DMS 273 (cell line): ENCODE results near the gene FADS3.

Source experiments
- DNase-seq: peaks from one replicate; lab custom pipeline; 2025; ENCODE audit not compliant: unreplicated experiment; lab: John Stamatoyannopoulos, UW

Gene FADS3

DNA sequence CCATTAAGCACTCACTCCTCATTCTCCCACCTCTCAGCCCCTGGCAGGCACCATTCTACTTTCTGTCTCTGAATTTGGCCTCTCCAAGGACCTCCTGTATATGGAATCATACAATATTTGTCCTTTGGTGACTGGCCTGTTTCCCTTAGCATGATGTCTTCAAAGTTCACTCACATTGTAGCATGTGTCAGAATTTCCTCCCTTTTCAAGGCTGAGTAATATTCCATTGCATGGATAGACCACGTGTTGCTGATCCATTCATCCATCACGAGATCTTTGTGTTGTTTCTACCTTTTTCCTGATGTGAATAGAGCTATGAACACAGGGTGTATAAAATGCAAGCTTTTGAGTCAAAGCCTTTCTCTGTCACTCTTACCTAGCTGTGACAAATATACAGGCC, 51.6 kb downstream of the FADS3 start:
- no peak for DNase-seq

DNA sequence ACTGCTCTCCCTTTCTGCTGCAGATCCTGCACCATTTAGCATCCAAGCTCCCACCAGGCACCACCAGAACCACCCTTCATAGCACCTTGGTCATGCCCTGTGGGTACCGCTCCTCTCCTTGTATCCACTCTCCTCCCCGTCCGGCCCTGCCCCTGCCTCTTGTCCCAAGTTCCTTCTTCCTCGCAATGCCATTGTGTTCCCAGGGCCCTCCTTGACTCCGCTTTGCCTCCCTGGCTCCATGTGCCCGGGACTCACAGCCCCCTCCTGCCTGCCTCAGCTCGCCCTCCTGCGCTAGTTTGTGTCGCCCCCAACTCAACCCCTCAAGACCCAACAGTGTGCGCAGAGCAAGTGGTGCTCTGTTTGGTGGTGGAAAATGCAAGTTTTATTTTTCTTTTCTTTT, 52.4 kb downstream of the FADS3 start:
- no peak for DNase-seq

DNA sequence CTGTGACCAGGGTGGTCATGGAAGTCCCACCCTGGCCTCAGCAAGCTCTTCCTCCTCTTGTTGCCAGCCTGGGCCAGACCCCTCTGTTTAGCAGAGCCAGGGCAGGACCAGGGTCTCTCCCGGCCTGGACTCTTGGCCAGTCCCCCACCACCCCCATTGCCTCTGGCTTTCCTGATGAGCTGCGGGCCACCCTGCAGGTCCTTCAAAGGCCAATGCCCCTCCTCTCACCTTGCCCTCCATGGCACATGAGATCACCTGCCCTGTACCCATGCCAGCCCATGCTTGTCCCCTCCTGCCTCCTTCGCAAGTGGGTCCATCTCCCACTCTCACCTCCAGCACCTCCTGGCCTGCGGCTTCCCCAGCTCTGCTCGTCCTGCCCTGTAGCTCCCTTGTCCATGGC, 52.8 kb downstream of the FADS3 start:
- no peak for DNase-seq

DNA sequence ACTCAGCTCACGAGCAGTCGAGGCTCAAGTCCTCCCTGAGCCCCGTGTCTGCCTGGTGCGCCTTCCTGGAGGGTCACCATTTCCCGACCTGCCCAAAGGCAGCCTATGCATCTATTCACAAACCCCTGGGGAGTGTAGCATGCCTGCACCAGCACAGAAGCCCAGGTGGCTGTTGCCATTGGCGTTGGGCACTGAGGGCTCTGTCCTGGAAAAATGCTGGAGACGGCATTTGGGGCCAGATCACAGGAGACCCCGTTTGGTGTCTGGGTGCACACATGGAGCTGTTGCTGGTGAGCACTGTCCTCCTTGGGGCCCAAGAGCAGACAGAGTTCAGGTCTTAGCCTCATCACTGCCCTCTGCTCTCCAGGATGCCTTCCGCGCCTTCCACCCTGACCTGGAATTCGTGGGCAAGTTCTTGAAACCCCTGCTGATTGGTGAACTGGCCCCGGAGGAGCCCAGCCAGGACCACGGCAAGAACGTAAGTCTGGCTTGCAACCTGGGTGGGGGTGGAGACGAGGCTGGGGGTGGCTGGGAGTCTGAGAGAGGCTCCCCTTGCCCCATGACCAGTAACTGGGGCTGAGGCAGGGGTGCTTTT, 53.8 kb downstream of the FADS3 start:
- DNase-seq = no peak

DNA sequence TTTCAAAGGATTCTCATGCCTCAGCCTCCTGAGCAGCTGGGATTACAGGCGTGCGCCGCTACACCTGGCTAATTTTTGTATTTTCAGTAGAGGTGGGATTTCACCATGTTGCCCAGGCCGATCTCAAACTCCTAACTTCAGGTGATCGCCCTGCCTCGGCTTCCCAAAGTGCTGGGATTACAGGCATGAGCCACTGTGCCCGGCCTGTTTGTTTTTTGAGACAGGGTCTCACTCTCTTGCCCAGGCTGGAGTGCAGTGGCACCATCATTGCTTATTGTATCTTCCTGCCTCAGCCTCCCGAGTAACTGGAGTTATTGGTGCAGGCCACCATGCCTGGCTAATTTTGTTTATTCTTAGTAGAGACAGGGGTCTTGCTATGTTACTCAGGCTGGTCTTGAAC, 55.2 kb downstream of the FADS3 start:
- no peak for DNase-seq

DNA sequence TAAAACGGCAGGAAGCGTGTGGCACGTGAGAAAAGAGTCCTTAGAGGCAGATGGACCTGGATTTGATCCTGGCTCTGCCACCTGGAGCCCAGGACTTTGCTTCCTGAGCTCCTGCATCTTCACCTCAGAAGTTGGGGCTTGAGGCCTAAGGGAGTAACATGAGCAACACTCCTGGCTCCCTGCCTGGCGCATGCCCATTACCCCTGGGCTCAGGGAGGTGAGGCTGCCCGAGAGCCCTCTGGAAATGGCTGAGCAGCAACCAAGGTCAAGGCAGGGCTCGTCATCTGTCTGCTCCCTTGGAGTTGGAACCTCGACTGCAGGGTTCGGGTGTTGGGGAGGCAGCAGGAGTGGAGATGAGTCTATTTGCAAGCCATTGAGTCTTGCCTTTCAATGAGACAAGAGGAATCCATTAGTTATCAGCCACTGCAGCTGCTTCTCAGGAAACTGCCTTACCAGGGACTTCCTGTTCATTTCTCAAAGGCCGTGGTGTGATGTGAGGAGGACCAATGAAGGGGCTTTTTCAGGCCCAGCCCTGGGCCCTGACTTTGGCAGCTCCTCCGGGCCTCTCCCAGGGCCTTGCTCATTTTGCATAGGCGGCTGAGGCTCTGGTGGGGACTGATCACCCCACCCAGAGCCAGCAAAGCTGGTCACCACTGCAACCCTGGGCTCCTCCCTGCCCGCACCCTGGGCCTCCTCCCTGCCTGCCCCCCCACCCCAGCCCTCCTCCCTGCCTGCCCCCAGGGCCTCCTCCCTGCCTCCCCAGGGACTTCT, 56.9 kb downstream of the FADS3 start:
- peak; percentile 55 for DNase-seq

DNA sequence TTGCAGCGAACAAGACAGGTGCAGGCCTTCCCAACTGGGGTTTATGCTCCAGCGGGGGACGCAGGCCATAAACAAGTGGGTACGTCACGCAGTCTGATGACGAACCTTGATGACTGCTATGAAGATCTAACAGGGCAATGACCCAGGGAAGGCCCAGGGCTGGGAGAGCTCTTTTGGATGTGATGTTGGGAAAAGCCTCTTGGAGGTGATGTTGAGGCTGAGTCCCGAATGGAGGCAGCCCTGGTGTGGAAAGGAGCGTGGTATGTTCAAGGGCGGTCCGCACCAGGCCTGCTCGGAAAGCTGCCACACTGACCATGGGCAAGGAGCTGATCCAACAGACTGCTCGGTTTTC, 57.4 kb downstream of the FADS3 start:
- no peak for DNase-seq

DNA sequence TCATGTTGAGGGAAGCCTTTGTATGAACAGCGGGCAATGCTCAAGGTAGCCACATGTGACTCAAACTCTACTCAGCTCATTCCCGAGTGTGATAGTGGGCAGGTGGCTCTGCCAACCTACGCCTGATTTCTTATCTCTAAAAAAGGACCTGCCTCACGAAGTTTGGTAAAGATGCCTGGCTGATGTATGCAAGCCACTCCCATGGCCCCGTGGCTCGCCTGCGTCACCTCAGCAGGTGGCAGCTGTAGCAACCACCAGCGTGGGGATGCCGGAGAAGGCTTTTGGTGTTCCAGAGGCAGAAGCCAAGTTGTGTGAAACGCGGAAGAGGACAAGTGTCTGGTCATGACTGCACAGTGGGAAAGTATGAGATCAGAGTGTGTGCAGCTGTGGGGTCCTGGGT, 57.9 kb downstream of the FADS3 start:
- DNase-seq = no peak

DNA sequence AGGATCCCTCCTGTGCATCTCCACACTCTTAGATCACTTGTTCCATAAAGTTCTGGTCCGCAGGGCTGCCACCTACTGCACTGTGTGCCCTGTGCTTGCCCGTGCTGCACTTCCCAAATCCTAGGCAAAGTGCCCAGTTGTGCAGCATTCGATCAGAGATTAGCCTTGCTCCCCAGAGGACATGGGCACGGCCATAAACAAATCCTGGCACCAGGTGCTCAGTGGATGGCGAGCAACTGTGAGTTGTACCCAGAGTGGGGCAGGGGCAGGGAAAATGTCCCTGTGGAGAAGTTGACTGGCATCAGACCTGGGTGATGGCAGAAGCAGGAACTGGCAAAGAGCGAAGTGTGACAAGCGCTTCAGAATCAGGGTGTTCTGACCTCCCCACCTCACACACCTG, 58.6 kb downstream of the FADS3 start:
- no peak for DNase-seq

DNA sequence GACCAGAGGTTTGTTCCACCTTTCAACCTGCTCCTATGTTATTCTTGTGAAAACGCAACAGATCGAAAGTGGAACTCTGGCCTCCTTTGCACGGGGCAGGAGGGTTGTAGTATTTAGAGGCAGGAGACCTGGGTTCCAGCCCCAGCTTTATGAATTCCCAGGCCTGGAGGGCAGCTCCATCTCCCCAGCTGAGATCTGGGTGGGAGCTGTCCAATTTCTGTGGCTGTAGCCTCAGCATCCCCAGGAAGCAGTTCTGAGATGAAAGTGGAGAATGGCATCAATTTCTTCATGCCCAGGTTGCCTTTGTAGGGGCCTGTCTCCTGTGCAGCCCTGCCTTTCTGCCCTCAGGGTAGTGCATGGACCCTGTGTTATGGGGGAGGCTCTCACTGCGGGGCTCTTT, 59.1 kb downstream of the FADS3 start:
- no peak for DNase-seq

DNA sequence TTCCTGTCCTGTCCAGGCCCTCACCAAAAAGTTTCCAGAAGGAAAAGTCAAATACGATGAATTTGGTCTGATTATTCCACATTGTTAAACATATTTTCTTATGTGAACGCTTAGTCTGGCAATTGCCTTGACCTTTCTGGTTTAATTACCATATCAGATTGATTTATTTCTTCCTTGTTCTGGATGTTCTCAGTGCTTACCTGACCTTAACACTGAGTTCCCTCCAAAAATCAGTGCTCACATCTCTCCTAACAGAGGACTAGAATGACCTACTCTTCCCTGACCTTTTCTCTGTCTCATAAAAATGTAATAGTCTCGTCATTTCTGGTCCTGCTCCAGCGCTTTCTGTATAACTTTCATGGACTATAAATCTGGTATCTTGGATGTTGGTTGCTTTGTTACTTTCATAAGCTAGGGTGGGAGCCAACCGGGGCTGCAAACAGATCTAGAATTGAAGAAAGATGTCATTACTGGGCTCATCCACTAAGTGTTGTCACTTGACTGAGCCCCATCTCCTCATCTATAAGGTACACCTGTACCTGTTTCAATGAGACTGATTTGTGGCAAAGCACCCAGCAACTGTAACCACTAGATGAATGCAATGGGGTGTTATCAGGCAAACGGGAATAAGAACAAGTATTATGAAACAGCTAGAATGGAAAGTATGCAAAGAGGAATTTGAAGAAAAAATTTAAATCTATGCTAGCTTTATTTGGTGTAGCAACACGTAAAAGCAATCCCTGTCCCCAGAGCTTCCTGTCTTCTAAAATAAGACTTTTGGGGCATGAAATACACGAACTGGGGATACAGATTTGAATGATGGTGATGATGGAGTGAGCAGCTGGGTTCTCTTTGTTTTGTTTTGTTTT, 60.9 kb downstream of the FADS3 start:
- DNase-seq = no peak

DNA sequence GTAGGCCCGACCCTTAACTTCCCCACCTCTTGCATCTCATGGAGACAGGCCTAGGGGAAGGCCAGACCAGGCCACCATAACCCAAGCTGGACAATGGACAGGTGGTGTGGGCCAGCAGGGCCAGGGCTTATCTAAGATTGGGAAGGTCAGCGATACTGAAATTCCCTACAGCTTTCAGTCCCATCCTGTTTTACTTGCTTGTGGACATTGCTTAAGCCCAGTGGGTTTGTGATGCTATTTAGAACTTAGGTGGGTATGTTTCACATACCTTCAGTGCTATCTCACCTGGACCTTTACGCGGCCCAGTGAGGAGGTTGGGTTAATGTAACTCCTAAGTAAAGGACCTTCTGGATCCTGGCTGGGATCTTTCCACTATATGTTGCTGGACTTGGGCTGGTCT, 61.5 kb downstream of the FADS3 start:
- DNase-seq = no peak

DNA sequence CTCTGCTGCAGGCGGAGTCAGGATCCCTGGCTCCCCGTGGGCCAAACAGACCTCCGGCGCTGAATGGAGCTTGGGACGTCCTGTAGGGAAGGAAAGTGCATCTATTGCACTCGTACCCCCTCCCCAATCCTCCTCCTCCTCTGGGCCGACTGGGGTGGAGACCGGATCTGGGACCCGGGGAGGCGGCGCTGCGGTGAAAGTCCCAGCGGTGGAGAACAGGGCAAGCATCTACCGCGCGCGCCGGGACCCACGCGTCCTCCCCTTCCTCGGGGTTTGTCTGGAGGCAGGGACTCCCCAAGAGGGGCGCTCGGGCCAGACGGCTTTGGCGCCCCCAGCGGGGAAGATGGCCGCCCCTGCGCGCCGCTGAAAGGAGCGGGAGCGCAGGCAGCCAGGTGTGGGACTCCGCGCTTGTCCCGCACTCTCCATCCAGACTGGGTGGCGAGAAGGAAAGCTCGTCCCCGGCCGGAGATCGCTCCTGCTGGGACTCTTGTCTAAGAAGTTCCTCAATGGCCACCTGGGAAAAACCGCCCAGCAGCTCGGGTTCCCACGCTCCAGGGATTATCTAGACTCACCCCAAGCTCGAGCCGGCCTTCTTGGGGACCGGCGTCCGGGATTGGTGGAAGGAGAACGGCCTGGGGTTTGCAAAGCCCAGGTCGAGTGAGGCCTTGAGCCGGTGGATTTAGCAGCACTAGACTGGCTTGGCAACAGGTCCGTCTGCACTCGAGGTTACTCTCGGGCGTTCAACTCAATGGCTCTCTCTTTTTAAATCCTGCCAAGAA, 62.5 kb downstream of the FADS3 start:
- peak; percentile 69 for DNase-seq

DNA sequence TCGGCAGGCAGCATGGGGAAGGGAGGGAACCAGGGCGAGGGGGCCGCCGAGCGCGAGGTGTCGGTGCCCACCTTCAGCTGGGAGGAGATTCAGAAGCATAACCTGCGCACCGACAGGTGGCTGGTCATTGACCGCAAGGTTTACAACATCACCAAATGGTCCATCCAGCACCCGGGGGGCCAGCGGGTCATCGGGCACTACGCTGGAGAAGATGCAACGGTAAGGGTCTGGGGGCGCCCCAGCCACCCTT, 63.0 kb downstream of the FADS3 start:
- DNase-seq = no peak

DNA sequence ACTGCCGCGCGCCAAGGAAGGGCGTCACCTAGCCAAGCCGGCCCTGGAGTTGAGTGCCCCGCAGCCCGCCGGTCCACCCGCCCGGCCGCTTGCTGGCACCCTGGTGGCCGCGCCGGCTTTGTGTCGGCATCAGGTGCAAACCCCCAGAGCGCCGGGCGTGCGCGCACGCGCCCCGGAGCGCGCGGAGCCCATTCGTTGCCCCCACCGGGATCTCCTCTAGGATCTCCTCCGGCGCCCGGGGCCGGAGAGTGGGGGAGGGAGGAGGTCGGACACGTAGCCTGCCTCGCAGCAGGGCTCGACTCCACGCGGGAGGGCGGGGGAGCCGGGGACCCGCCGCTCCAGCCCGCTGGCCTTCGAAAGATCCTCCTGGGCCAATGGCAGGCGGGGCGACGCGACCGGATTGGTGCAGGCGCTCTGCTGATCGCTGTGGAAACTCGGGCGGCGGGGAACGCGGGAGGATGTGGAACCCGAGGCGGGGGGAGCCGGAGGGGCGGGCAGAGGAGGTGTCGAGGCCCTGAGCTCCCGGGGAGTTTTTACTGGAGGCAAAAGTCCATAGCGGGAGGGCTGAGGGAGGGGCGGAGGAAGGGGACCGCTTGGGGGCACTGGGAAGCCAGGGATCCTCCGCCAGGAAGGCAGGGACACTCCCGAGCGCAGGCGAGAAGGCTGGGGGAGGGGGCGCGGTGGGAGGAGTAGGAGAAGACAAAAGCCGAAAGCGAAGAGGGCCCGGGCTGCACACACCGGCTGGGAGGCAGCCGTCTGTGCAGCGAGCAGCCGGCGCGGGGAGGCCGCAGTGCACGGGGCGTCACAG, 63.6 kb downstream of the FADS3 start, which contains the start of gene FADS2:
FADS2 (plus strand) TSS at position 730 of the 808 bp plus-strand sequence. CDS start 91 bp downstream, outside the sequence.
- peak; percentile 89 for DNase-seq

DNA sequence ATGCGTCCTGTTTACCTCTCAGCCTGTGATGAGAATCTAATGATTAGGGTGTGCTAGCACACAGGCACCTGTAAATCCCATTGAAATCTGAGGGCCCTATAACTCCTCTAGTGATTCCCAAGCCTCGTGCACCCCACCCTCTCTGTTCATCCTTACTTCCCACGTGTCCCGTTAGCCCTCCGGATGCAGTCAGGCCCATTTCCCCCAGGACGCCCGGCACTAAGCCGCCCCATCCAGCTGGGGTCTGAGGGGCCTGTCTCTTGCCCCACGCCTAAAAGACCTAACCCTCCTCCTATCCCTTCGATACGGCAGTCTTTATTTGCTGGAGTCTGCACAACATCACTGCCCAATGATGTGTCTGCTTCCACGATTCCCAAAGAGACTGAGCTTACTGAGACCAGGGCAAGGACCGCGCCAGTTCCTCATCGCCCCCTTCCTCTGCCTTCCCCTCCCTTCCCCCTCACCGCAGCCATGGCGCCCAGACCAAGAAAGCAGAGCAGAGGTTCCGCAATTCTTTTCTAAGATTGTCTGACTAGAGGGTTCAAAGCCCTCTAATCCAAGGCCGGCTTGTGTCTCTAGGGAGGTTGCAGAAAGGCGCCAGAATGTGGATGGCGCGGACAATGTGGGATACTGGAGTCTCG, 64.3 kb downstream of the FADS3 start:
- DNase-seq = no peak
